ENCODE data around the gene RAD23B.
"Not testable (repeated sequence)": the region's sequence is repeated elsewhere in the genome, so short reads cannot be mapped to it uniquely, and the experiment has no call there.

Gene RAD23B

GRCh38 chr9:107282759-107283622, at the start of gene RAD23B:
RAD23B (plus strand) TSS chr9:107283279; CDS start chr9:107283630, 351 bp downstream.
- DNase-seq = peak; percentile 98

DNA sequence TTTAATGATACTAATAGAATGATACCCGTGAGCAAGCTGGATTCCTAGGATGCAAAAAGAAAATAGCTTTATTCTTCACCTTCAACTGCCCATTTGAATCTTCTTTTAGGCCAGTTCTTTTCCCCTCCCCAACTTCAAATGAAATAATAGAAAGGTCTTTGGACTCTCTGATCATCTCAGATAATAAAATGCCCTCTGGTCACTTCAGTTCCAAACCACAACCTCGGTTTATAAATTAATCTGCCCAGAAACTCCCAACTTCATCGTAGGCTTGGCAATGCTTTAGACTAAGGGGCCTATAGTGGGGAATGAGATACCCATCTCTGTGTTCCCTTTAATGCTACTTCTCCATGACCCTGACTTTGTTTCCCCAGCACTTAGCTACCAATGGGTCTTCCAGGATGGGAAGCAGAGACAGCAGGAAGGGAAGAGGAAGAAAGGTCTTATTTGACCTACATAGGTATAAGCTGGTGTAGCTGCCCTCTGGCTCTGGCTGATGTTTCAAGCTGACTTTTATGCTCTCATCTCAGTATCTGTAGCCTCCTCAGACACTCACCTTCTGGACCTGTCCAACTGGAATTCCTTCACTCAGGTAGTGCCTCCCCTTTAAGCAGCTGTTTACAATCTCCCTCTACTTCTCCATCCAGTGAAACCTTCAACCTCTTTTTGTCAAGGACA, 47.2 kb upstream of the RAD23B start:
- DNase-seq = no peak

DNA sequence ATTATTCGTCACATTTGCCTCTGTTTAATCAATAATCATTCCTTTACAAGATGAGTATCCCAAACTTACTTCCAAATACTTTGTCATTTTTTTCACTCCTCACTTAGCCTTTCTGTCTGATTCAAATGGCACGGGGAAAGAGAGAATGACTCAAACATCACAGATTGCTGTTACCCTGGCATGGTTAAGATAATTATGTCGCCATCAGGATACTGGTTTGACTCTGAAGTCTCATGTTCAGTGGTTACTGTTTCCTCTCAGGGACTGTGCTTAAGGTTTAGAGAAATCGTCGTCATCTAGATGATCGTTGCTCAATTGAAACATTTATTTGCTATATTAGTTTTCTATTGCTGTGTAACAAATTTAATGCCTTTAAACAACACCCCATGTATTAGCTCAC, 45.2 kb upstream of the RAD23B start:
- no peak for DNase-seq

GRCh38 chr9:107239474-107239873, 43.6 kb upstream of the RAD23B start:
- DNase-seq = no peak

DNA sequence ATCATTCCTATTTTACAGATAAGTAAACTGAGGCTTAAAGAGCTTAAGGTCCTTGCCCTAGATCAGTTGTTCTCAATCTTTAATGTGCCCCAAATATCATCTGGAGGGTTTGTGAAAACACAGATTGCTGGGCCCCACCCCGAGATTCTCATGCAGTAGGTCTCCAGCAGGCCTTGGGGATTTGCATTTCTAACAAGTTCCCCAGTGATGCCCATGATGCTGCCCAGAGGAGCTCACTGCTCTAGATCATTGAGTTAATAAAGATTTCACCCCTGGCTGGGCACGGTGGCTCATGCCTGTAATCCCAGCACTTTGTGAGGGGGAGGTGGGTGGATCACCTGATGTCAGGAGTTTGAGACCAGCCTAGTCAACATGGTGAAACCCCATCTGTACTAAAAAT, 42.8 kb upstream of the RAD23B start:
- DNase-seq = no peak

DNA sequence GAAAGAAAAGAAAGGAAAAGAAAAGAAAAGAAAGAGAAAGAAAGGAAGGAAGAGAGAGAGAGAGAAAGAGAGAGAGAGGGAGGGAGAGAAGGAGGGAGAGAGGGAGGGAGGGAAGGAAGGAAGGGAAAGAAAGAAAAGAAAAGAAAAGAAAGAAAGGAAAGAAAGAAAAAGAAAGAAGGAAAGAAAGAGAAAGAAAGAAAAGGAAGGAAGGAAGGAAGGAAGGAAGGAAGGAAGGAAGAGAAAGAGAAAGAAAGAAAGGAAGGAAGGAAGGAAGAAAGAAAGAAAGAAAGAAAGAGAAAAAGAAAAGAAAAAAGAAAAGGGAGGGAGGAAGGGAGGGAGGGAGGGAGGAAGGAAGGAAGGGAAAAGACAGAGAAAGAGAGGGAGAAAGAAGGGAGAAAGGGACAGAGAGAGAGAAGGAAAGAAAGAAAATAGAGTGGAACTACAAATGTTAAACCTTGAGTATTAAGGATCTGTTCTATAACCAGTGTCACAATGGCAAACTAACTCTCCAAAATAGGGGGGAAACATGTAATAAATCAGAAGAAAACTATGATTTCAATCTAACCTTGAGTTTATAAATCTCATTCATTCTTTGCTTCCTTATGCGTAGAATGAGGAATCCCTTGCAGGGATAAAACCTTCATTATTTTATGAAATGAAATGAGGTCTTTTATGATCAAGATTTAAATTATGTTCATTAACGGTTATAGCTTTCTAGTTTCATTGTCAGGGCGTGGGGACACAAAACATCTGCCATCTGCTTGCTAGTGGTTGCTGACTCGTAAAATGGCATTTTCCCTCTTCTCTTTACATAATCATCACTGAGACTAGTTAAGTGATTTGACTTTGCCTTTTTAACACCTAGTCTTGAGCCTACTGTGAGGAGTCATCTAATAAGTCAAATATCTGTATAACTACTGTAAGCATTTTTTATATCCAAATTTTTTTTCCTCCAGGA, 40.7 kb upstream of the RAD23B start:
- DNase-seq = no peak

GRCh38 chr9:107243742-107244141, 39.3 kb upstream of the RAD23B start:
- DNase-seq = no peak

DNA sequence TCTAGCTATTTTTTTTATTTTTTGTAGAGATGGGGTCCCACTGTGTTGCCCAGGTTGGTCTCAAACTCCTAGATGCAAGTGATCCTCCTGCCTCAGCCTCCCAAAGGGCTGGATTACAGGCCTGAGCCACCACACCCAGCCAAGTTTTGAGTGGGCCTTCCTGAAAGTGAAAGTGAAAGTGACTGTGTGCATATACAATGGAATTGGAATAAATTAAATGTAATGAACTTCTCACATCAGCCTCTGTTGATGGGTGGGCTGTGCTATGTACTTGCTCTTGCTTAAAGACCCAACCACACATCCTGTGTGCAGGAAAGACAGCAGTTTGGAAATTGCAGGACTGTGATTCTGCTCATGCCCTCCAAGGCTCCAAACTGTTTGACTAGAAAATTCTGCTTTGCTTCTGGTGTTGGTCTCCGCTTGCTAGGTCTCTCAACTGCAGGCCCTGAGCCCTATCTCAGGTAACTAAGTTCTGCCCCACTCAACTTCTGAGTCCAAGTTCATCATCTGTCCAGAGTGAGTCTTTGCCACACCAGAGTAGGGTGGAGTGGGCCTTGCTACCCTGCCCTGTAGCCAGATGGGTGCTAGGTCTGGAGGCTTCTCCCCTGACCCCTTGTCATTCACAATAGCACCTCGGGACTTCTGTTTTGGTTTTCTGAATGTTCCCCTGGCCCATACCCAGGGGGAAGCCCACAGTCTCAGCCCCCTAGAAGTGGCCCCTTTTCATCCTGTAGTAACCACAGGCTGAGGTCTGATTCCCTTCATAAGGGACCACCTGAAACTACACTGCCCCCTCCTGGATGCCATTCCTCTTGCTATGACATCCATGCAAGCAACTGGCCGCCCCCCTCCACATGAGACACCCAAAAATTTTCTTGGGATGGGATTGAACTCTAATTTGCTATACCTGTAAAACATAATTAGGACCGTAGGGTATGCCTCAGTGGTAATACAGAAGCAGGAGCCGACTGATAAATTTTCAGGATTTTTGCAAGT, 36.5 kb upstream of the RAD23B start:
- DNase-seq = no peak

GRCh38 chr9:107248714-107249113, 34.4 kb upstream of the RAD23B start:
- no peak for DNase-seq

GRCh38 chr9:107249131-107249533, 33.9 kb upstream of the RAD23B start:
- DNase-seq = no peak

DNA sequence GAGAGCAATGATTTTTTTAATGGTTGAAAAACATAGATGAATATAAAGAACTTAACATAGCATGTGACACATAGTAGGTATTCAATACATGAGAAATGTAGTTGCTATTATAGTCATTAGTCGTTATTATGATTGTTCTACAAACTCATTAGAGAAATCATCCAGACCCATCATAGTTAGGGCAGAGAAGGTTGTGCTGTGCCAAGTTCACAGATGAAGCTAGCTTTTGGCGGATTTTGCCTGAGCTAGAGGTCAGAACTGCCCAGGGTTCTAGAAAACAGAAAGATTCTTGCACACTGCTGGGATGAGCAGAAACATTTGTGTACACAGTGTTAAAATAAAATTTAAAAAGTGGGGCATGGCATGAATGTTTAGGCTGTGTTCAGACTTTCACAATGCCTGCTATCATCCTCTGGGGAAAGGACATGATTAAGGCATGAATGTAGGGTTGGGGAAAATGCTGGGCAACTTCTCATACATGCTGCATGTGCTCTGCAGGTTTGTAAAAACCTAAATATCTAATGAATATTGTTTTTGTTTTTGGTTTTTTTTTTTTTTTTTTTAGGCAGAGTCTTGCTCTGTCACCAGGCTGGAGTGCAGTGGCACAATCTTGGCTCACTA, 33.3 kb upstream of the RAD23B start:
- DNase-seq = no peak

GRCh38 chr9:107251756-107252322, 31.2 kb upstream of the RAD23B start:
- DNase-seq = no peak

DNA sequence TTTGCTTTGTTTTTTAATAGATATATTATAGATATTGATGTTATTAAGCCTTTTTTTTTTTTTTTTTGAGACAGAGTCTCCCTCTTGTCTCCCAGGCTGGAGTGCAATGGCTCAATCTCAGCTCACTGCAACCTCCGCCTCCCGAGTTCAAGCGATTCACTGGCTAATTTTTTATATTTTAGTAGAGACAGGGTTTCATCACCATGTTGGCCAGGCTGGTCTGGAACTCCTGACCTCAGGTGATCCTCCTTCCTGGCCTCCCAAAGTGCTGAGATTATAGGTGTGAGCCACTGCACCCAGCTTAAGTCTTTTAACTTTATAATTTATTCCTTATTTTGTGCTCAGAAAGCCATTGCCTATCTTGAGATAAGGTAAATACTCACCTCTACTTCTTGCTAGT, 24.2 kb upstream of the RAD23B start:
- no peak for DNase-seq

DNA sequence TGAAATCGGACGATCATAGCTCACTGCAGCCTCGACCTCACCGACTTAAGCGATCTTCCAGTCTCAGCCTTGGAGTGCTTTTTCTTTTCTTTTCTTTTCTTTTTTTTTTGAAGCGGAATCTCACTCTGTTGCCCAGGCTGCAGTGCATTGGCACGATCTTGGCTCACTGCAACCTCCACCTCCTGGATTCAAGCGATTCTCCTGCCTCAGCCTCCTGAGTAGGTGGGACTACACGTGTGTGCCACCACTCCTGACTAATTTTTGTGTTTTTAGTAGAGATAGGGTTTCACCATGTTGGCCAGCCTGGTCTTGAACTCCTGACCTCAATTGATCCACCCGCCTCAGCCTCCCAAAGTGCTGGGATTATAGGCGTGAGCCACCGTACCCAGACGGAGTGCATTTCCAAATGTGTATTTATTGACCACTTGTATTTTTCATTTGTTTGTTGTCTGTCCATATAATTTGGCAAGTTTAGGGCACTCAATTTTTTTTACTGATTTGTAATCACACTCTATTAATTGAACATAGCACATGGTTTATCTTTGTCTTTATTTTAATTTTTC, 23.2 kb upstream of the RAD23B start:
- not testable (repeated sequence) for DNase-seq

GRCh38 chr9:107260437-107261081, 22.5 kb upstream of the RAD23B start:
- DNase-seq = no peak

DNA sequence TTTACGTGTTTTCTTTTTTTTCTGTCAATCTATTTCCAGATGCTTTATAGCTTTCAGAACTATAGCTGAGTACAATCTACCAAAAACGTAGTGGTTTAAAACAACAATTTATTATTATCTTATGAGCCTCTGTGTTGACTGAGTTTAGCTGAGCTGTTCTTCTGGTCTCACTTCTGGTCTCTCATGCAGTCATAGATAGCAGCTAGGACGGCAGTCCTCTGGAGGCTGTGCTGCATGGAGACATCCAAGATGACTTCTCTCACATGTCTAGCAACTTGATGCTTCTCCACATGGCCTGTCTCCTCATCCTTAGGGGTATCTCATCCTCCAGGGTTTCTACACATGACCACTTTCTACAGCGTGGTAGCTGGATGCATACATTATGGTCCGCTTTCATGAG, 22.0 kb upstream of the RAD23B start:
- no peak for DNase-seq

GRCh38 chr9:107263289-107263688, 19.8 kb upstream of the RAD23B start:
- DNase-seq = no peak

GRCh38 chr9:107266624-107267368, 16.3 kb upstream of the RAD23B start:
- no peak for DNase-seq

- DNase-seq = no peak
Measured at GRCh38 chr9:107268560-107268959, 14.5 kb upstream of the RAD23B start.

Measured in NCI-H1092 (cell line).